GM23338 (cell line): ENCODE measurements around the gene THADA.

Source experiments
- CREB1 ChIP-seq: fragments of 250-450 bp; sonication (Bioruptor Pico); IDR thresholded peaks from 2 replicates; pipeline ENCODE4 v1.5.0; 2020; ENCODE audit warnings: low read depth, mild to moderate bottlenecking, moderate library complexity
- EZH2 ChIP-seq: fragments of 200-600 bp; sonication (generic); IDR thresholded peaks from one replicate; pipeline ENCODE4 v1.8.0; 2017; ENCODE audit warnings: antibody characterized with exemption, mild to moderate bottlenecking, low read depth; ENCODE audit not compliant: unreplicated experiment
- EZH2phosphoT487 ChIP-seq: fragments of 200-600 bp; sonication (generic); IDR thresholded peaks from one replicate; pipeline ENCODE4 v1.8.1; 2018; ENCODE audit warnings: antibody characterized with exemption; ENCODE audit not compliant: unreplicated experiment
- JUNB ChIP-seq: IDR thresholded peaks from one replicate; pipeline ENCODE4 v1.6.1; 2016; ENCODE audit warnings: antibody characterized with exemption; ENCODE audit not compliant: unreplicated experiment
- NANOG ChIP-seq: IDR thresholded peaks from 2 replicates; pipeline ENCODE4 v1.6.1; 2016; ENCODE audit warnings: antibody characterized with exemption, borderline replicate concordance
- POLR2AphosphoS5 ChIP-seq: IDR thresholded peaks from 2 replicates; pipeline ENCODE4 v1.6.1; 2016; ENCODE audit warnings: antibody characterized with exemption, low read depth
- STAT1 ChIP-seq: IDR thresholded peaks from one replicate; pipeline ENCODE4 v1.6.1; 2016; ENCODE audit warnings: antibody characterized with exemption; ENCODE audit not compliant: unreplicated experiment
- ZNF331 ChIP-seq: fragments of 250-450 bp; sonication (Bioruptor Pico); IDR thresholded peaks from 2 replicates; pipeline ENCODE4 v1.5.0; 2020; ENCODE audit warnings: low read depth, mild to moderate bottlenecking, moderate library complexity
- TF ChIP-seq, protein P1 (sequence below): IDR thresholded peaks from one replicate; pipeline ENCODE4 v1.6.1; 2018; ENCODE audit warnings: antibody characterized with exemption; ENCODE audit not compliant: unreplicated experiment
- TF ChIP-seq, protein P2 (sequence below), 2 experiments: fragments of 200-600 bp in 1 of 2; sonication (generic) in 1 of 2; conservative IDR thresholded peaks; 2 replicates each; pipeline versions ENCODE4 v1.5.1 to v1.6.1; 2016 to 2017; ENCODE audit warnings: antibody characterized with exemption in 2 of 2, low read depth in 2 of 2, mild to moderate bottlenecking in 2 of 2, moderate library complexity in 1 of 2
- TF ChIP-seq, protein P3 (sequence below): fragments of 250-450 bp; sonication (Bioruptor Pico); IDR thresholded peaks from 2 replicates; pipeline ENCODE4 v1.5.0; 2020; ENCODE audit warnings: mild to moderate bottlenecking, moderate library complexity
- TF ChIP-seq, protein P4 (sequence below): IDR thresholded peaks from 2 replicates; pipeline ENCODE4 v1.6.1; 2016; ENCODE audit warnings: antibody characterized with exemption

DNA sequence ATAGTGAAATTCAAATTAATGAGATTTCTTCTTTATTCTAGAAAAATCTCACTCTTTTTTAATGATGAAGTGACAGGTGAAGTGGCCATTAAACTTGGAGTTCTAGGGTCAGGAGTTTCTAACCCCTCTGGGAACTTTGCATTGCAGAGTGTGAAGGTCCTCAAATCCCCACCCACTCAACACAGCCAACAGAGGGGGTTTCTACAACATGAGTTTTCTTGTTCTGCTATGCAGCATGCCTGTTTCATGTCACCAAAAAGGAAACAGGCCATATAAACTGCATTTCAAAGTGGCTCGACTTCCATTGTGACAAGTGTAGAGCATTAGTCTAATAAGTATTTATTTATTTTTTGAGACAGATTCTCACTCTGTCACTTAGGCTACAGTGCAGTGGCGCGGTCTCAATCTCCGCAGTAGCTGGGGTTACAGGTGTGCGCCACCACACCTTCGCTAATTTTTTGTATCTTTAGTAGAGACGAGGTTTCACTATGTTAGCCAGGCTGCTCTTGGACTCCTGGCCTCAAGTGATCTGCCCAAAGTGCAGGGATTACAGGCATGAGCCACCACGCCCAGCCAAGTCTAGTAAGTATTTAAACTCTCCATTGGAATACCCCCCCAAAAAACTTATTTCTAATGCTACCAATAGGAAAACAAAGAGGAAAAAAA, 223.3 kb downstream of the THADA start:
- TF ChIP-seq, protein P1, sequence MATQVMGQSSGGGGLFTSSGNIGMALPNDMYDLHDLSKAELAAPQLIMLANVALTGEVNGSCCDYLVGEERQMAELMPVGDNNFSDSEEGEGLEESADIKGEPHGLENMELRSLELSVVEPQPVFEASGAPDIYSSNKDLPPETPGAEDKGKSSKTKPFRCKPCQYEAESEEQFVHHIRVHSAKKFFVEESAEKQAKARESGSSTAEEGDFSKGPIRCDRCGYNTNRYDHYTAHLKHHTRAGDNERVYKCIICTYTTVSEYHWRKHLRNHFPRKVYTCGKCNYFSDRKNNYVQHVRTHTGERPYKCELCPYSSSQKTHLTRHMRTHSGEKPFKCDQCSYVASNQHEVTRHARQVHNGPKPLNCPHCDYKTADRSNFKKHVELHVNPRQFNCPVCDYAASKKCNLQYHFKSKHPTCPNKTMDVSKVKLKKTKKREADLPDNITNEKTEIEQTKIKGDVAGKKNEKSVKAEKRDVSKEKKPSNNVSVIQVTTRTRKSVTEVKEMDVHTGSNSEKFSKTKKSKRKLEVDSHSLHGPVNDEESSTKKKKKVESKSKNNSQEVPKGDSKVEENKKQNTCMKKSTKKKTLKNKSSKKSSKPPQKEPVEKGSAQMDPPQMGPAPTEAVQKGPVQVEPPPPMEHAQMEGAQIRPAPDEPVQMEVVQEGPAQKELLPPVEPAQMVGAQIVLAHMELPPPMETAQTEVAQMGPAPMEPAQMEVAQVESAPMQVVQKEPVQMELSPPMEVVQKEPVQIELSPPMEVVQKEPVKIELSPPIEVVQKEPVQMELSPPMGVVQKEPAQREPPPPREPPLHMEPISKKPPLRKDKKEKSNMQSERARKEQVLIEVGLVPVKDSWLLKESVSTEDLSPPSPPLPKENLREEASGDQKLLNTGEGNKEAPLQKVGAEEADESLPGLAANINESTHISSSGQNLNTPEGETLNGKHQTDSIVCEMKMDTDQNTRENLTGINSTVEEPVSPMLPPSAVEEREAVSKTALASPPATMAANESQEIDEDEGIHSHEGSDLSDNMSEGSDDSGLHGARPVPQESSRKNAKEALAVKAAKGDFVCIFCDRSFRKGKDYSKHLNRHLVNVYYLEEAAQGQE = no peak
- TF ChIP-seq, protein P2, sequence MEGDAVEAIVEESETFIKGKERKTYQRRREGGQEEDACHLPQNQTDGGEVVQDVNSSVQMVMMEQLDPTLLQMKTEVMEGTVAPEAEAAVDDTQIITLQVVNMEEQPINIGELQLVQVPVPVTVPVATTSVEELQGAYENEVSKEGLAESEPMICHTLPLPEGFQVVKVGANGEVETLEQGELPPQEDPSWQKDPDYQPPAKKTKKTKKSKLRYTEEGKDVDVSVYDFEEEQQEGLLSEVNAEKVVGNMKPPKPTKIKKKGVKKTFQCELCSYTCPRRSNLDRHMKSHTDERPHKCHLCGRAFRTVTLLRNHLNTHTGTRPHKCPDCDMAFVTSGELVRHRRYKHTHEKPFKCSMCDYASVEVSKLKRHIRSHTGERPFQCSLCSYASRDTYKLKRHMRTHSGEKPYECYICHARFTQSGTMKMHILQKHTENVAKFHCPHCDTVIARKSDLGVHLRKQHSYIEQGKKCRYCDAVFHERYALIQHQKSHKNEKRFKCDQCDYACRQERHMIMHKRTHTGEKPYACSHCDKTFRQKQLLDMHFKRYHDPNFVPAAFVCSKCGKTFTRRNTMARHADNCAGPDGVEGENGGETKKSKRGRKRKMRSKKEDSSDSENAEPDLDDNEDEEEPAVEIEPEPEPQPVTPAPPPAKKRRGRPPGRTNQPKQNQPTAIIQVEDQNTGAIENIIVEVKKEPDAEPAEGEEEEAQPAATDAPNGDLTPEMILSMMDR (conservative IDR thresholded peaks at IDR 0.05; ENCODE audit: low read depth in 2 of 2) = peak in 1 of 2 experiments; percentile 15; a peak in 1 of 4 replicates
- no peak for TF ChIP-seq POLR2AphosphoS5
- TF ChIP-seq EZH2 = no peak
- TF ChIP-seq CREB1 (CRISPR knock-in tag) = no peak
- TF ChIP-seq STAT1 = no peak
- no peak for TF ChIP-seq EZH2phosphoT487
- no peak for TF ChIP-seq JUNB
- TF ChIP-seq, protein P3, sequence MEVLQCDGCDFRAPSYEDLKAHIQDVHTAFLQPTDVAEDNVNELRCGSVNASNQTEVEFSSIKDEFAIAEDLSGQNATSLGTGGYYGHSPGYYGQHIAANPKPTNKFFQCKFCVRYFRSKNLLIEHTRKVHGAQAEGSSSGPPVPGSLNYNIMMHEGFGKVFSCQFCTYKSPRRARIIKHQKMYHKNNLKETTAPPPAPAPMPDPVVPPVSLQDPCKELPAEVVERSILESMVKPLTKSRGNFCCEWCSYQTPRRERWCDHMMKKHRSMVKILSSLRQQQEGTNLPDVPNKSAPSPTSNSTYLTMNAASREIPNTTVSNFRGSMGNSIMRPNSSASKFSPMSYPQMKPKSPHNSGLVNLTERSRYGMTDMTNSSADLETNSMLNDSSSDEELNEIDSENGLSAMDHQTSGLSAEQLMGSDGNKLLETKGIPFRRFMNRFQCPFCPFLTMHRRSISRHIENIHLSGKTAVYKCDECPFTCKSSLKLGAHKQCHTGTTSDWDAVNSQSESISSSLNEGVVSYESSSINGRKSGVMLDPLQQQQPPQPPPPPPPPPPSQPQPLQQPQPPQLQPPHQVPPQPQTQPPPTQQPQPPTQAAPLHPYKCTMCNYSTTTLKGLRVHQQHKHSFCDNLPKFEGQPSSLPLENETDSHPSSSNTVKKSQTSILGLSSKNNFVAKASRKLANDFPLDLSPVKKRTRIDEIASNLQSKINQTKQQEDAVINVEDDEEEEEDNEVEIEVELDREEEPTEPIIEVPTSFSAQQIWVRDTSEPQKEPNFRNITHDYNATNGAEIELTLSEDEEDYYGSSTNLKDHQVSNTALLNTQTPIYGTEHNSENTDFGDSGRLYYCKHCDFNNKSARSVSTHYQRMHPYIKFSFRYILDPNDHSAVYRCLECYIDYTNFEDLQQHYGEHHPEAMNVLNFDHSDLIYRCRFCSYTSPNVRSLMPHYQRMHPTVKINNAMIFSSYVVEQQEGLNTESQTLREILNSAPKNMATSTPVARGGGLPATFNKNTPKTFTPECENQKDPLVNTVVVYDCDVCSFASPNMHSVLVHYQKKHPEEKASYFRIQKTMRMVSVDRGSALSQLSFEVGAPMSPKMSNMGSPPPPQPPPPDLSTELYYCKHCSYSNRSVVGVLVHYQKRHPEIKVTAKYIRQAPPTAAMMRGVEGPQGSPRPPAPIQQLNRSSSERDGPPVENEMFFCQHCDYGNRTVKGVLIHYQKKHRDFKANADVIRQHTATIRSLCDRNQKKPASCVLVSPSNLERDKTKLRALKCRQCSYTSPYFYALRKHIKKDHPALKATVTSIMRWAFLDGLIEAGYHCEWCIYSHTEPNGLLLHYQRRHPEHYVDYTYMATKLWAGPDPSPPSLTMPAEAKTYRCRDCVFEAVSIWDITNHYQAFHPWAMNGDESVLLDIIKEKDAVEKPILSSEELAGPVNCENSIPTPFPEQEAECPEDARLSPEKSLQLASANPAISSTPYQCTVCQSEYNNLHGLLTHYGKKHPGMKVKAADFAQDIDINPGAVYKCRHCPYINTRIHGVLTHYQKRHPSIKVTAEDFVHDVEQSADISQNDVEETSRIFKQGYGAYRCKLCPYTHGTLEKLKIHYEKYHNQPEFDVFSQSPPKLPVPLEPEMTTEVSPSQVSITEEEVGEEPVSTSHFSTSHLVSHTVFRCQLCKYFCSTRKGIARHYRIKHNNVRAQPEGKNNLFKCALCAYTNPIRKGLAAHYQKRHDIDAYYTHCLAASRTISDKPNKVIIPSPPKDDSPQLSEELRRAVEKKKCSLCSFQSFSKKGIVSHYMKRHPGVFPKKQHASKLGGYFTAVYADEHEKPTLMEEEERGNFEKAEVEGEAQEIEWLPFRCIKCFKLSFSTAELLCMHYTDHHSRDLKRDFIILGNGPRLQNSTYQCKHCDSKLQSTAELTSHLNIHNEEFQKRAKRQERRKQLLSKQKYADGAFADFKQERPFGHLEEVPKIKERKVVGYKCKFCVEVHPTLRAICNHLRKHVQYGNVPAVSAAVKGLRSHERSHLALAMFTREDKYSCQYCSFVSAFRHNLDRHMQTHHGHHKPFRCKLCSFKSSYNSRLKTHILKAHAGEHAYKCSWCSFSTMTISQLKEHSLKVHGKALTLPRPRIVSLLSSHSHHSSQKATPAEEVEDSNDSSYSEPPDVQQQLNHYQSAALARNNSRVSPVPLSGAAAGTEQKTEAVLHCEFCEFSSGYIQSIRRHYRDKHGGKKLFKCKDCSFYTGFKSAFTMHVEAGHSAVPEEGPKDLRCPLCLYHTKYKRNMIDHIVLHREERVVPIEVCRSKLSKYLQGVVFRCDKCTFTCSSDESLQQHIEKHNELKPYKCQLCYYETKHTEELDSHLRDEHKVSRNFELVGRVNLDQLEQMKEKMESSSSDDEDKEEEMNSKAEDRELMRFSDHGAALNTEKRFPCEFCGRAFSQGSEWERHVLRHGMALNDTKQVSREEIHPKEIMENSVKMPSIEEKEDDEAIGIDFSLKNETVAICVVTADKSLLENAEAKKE (CRISPR knock-in tag) = no peak
- no peak for TF ChIP-seq ZNF331 (CRISPR knock-in tag)
- TF ChIP-seq, protein P4, sequence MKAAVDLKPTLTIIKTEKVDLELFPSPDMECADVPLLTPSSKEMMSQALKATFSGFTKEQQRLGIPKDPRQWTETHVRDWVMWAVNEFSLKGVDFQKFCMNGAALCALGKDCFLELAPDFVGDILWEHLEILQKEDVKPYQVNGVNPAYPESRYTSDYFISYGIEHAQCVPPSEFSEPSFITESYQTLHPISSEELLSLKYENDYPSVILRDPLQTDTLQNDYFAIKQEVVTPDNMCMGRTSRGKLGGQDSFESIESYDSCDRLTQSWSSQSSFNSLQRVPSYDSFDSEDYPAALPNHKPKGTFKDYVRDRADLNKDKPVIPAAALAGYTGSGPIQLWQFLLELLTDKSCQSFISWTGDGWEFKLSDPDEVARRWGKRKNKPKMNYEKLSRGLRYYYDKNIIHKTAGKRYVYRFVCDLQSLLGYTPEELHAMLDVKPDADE = no peak
- no peak for TF ChIP-seq NANOG
